SHP77 (cell line): ENCODE results near the gene COG3.

Source experiments
- DNase-seq, 2 experiments: peaks; one replicate each; lab custom pipeline; 2025; lab: John Stamatoyannopoulos, UW

Gene COG3

DNA sequence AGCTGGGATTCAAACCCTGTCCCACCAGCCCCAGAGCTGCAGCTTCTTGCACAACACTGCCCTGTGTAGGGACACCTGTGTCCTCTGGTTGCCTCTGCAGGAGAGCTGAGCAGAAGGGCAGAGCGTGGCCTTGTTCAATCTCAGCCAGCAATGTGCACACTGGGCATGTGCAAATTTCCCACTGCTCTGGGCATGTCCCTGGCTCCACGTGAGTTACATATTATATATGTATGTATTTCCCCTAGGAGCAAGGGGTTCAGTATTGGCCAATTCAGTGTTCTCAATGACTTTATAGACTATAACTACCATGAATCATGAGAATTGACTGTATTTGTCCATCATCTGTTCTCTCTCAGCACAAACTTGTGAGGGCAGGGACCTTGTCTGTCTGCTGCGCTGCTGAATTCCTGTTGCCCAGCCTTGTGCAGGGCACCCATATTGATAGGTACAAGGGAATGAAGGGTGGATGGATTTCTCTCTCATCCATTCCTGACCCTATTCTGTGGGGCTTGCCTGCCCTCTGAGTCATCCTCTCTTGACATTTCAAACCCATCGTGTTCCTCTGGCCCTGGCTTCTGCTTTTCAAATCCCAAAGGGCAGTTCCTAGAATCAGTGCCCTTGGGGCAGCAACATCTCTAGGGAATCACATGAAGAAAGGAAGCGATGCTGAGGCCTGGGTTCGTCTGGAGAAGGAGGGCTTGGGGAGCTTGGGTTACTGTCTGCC, 81.1 kb downstream of the COG3 start:
- no peak for DNase-seq

DNA sequence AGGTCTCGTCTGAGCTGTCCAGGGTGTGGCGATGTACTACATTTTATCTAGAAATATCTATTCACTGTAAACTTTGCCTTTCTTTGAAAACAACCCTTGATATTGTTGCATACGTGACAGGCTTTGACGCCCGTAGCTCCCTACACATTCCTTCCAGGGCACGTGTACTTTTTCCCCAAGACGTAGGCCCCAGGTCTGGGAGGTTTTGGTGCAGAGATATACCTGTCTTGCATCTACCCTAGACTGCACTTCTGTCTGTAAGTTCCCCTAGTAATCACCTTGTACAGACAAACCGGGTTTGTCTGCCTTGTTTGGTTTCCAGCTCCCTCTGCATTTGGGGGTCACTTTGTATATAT, 81.6 kb downstream of the COG3 start:
- DNase-seq = no peak

DNA sequence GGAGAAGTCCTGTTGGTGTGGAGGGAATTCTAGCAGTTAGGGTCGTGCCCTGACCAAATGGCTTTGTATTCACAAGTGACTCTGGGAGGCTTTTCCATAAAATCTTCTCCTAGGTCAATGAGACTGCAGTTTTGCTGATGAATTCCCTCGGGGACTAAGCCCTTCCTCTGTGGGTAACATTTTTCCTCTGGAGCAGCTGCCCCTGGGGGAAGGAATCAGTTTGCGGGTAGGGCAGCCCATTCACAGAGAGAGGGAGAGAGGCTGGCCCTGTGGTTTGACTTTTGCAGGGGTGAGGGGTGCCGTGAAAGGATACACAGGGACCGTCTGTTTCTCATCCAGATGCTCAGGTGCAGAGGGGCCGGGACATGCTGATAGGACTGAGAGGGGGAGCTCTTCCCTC, 83.5 kb downstream of the COG3 start:
- DNase-seq = no peak

DNA sequence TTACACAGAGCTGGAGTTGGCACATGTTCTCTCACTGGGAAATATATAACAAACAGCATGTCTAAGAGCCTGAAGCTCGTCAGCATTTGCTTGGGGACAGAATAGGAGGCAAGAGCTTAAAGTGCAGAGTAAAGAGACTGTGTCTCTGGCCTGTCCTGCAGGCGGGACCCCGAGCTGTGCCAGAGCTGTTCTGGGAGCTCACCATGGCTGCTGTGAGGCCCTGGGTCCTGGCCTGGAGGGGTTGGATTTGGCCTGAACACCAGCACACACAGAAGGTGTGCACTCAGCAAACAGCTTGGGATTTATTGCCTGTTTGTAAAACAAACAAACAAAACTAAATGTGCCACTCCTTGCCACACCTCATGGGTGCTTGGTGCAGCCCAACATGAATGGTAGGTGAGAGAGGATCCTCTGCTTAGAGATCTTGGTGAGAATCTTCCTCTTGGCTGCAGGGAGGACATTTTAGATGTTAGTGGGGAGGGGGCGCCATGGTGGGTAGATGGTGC, 89.9 kb downstream of the COG3 start:
- DNase-seq = no peak

DNA sequence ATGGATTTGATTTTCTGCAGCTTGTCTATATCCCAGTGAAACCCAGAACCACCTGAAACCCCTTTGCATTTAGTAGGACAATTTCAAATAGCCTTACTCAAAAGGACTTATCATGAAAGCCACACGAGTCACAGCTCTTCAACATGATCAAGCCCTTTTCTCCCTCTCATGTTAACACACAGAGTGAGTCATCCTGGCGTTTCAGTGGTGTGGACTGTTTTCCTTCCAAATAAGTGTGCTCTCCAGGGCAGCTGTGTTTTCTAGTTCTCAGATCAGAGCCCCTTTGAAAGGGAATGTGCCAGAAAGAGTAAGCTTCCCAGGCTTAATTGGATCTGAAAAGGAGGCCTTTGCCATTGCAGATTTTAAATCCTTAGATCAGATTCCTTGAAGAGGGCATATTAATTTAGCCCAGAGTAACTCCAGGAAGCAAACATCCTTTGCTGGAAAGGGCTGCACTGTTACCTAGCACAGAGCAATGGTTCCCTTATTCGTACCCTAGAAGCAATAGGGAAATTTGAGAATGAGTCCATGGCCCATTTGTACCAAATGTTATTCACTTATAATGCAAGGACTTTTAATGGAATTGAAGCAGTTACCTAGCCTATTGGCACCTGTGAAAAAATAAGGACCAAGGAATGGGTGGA, 99.5 kb downstream of the COG3 start:
- DNase-seq = peak in 1 of 2 experiments; percentile 21

DNA sequence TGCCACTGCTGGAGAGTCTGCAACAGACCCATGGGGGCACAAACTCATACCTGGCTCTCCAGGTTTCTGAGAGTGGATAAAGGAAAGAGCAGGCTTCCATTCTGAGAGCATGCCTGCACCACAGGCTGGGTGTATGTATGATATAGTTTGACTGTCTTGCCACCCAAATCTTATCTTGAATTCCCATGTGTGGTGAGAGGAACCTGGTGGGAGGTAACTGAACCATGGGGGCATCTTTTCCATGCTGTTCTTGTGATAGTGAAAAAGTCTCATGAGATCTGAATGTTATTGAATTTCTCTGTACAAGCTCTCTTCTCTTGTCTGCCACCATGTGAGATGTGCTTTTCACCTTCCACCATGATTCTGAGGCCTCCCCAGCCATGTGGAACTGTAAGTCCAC, 100.6 kb downstream of the COG3 start:
- no peak for DNase-seq

DNA sequence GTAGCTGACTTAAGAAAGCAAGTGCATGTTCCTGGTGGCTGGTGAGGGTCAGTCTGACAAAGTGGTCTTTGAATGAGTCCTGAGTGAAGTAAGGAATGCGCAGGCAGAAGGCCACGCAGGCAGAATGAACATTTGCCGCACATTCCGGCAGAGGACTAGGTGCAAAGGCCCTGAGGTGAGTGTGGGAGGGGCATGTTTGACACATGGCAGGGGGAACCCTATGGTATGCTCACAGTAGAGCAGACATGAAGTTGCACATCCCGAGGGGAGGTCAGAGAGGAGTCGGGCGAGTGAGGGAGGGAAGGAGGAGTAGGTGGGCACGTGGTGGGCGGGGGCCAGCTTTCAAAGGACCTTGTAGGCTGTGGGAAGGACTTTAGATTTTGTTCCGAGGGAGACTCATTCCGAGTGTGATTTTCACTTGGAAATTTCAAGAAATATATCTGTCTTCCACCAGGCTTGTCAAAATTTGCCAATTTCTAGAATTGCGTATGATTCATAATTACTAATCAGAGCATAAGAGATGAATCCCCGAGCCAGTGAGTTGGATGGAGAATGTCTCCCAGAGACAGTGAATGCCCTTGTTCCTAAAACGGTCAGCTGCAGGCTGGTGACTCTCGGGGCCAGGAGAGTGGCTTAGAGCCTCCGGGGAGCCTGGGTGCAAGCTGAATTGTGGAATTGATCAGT, 110.5 kb downstream of the COG3 start:
- DNase-seq = no peak

DNA sequence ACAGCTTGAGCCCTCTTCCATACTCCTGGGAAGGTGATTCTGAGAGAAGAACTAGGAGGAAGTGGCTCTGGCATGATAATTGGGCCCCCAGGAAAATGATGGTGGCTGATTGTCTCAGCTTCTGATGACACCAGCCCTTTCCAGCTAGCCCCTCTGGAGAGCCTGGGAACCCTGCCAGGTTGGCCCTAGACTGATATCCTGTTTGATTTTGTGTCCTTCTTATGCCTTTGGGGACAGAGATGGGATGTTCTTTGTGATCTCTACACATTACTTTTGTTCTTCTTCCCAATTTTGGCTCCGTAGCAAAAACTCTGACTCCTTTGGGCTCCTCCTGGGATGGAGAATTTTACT, 111.1 kb downstream of the COG3 start:
- DNase-seq = peak in 1 of 2 experiments; percentile 3

DNA sequence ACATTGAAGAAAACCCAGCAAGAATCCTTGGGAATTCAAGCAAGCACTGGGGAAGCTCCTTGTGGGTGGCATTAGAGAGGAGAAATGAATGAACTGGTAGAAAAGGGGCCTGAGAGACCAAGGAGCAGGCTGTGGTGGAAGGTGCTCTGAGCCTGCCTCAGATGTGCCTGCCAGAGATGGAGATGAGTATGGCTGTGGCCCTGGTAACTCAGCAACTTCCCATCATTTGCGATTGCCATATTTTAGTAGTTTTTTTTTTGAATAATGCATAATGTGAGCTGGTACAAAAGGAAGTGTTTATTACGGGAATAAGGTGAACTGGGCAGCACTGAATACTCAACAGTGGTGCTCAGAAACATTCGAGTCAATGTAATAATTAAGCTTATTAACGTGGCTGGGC, 111.7 kb downstream of the COG3 start:
- no peak for DNase-seq

DNA sequence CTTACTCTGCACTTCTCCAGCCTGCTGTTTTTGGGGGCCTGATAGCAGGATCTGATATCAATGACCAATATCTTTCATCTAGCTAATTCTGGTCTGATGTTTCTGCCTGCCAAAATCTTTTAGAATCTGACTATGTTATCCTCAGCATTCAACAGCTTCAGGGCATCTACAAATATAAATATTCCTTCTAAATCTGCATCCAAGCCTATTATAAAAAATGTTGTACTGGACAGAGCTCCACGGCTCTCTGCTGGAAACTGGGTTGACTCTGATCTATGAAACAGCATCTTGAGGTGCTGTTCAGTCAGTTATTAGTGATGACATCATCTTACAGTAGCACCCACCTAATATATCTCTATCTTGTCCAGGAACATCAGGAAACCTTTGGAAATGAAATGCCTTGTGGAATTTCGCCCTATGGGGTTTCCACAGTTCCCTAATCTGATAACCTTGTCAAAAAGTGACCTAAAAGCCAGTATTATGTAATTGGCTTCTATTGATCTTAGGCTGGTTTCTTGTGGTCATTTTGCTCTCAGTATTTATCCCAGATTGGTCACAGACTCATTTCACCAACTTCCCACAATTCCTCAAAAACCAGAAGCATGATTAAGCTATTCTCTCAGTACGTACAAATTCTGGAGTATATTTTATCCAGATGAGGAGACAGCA, 117.8 kb downstream of the COG3 start:
- DNase-seq = no peak

DNA sequence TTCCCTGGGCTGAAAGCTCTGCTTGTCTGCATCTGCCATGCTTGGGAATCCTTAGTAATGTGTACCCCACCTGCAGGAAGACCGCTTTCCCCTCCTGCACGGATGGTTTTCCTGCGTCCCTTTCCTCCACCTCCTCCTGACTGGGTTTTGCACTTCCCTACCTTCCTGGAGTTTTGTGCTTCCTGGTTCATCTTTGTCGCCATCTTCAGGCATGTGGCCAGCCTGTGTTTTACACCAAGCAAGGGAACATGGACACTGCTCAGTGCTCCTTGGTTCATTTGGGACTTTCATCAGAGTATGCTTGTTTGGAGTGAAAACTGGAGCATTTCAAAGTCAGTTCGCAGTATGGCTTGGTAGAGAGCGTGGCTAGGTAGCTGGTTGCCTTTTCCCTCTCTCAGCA, 120.1 kb downstream of the COG3 start:
- peak in 1 of 2 experiments; percentile 3 for DNase-seq
